GM18519 (cell line): Measurements from ENCODE around the gene ARL13A.
A peak's percentile ranks its signal among the peaks of the same experiment; 100 is the strongest.

ENCODE experiments used
- ATAC-seq: cut with Tn5 transposase; IDR thresholded peaks from one replicate; pipeline ENCODE4 v1.9.1; 2021; ENCODE audit warnings: mild to moderate bottlenecking, moderate library complexity; ENCODE audit not compliant: unreplicated experiment, low FRiP score

Gene ARL13A

GRCh38 chrX:100969408-100969807 lies at the start of gene ARL13A:
Gene ARL13A, plus strand, starts transcription at chrX:100969708. Its CDS starts 3,982 bp downstream, at chrX:100973690.
- ATAC-seq: no peak

GRCh38 chrX:100924375-100924774 lies 45.1 kb upstream of the ARL13A start:
- no peak for ATAC-seq

GRCh38 chrX:100926453-100926852 lies 43.1 kb upstream of the ARL13A start:
- no peak for ATAC-seq

- ATAC-seq: no peak
These were observed 40.6 kb upstream of the ARL13A start, which contains the start of gene XKRX for GRCh38 chrX:100928660-100929613. Gene XKRX, minus strand, starts transcription at chrX:100928917. Its CDS starts 613 bp downstream, at chrX:100928304.

- peak; percentile 90 for ATAC-seq
These were observed 38.1 kb upstream of the ARL13A start for GRCh38 chrX:100931218-100931924.

- ATAC-seq: no peak
These were observed 37.6 kb upstream of the ARL13A start for GRCh38 chrX:100931925-100932285.

- ATAC-seq: no peak
These were observed 33.7 kb upstream of the ARL13A start for GRCh38 chrX:100935767-100936166.

- no peak for ATAC-seq
These were observed 30.2 kb upstream of the ARL13A start for GRCh38 chrX:100939333-100939732.

GRCh38 chrX:100944601-100945000 lies 24.9 kb upstream of the ARL13A start:
- no peak for ATAC-seq

- no peak for ATAC-seq
These were observed 23.1 kb upstream of the ARL13A start for GRCh38 chrX:100946299-100946927.

GRCh38 chrX:100948557-100948956 lies 21.0 kb upstream of the ARL13A start:
- ATAC-seq: no peak

- no peak for ATAC-seq
These were observed 6.7 kb upstream of the ARL13A start for GRCh38 chrX:100962811-100963210.

- ATAC-seq: no peak
These were observed 5.1 kb upstream of the ARL13A start for GRCh38 chrX:100964362-100964761.

- no peak for ATAC-seq
These were observed 428 bp downstream of the ARL13A start for GRCh38 chrX:100969936-100970335.

- no peak for ATAC-seq
These were observed 3.9 kb downstream of the ARL13A start for GRCh38 chrX:100973411-100973810.

GRCh38 chrX:100975212-100975611 lies 5.7 kb downstream of the ARL13A start:
- ATAC-seq: no peak

GRCh38 chrX:100976211-100976610 lies 6.7 kb downstream of the ARL13A start:
- no peak for ATAC-seq

- ATAC-seq: no peak
These were observed 10.5 kb downstream of the ARL13A start for GRCh38 chrX:100979881-100980607.

GRCh38 chrX:100980608-100981497 lies 11.3 kb downstream of the ARL13A start:
- ATAC-seq: no peak
